ENCODE data around the gene SLC2A14. TPM values are rescaled to one million over a fixed set of nuclear protein-coding genes. Genes with fewer than 3 reads are reported as not detected.

The SLC2A14 gene
- total RNA-seq, 2 donors from 2014 or later: 10.7 TPM; not detected in 1

GRCh38 chr12:7781274-7781673, 91.4 kb downstream of the SLC2A14 start:
- 85% methylated on average over 3 of the region's 3 CpGs for WGBS
- TF ChIP-seq POLR2AphosphoS5 (IDR thresholded peaks at IDR 0.05) (no peak), POLR2A (IDR thresholded peaks at IDR 0.05) (no peak), CTCF (IDR thresholded peaks at IDR 0.05) (no peak)

GRCh38 chr12:7769999-7770398, 102.7 kb downstream of the SLC2A14 start:
- intact Hi-C loops (cut with DNase I): no loop called here
- WGBS: 77% methylated on average over 3 of the region's 3 CpGs
- Histone ChIP-seq H3K27me3 (replicated peaks; ENCODE audit: insufficient read depth) (no peaks in the 10 kb centered on the region), H3K36me3 (no peaks in the 10 kb centered on the region), H3K9me3 (no peaks in the 10 kb centered on the region), H3K4me1 (replicated peaks) (no peaks in the 10 kb centered on the region), H3K4me3 (no peak overlapping the region), H3K27ac (no peak overlapping the region)
- TF ChIP-seq POLR2AphosphoS5 (IDR thresholded peaks at IDR 0.05) (no peak), POLR2A (IDR thresholded peaks at IDR 0.05) (no peak), CTCF (IDR thresholded peaks at IDR 0.05) (no peak)
- no peak for DNase-seq (ENCODE audit: low spot score)

More at GRCh38 chr12:7781274-7781673, 91.4 kb downstream of the SLC2A14 start:
- Histone ChIP-seq H3K27me3 (replicated peaks; ENCODE audit: insufficient read depth) (no peaks in the 10 kb centered on the region), H3K4me1 (replicated peaks) (no peaks in the 10 kb centered on the region), H3K9me3 (no peaks in the 10 kb centered on the region), H3K27ac (no peak overlapping the region), H3K36me3 (no peaks in the 10 kb centered on the region), H3K4me3 (no peak overlapping the region)
- no peak for DNase-seq (ENCODE audit: low spot score)
- intact Hi-C loops (cut with DNase I): no loop called here

Small RNA genes within 50 kb of the gene (small RNA-seq; reads per million reads assigned to genes)
- 0 reads per million in 2 donors for gene RF00019

Other genes with a start within 250 kb of the SLC2A14 start
- not detected for gene APOBEC1, start 207.0 kb downstream of the SLC2A14 start, total RNA-seq
- gene GDF3, start 177.1 kb downstream of the SLC2A14 start, total RNA-seq: not detected
- gene DPPA3, start 161.5 kb downstream of the SLC2A14 start, total RNA-seq: 1 to 10 TPM in 1 of 2 donors, not detected in 1; 1.8 TPM
- 1 to 10 TPM in 1 of 2 donors, not detected in 1; 1.3 TPM for gene CLEC4C, start 125.5 kb downstream of the SLC2A14 start, total RNA-seq
- not detected for gene NANOGNB, start 107.7 kb downstream of the SLC2A14 start, total RNA-seq
- under 1 TPM; 0.05 to 0.23 TPM for gene NANOG, start 83.5 kb downstream of the SLC2A14 start, total RNA-seq
- gene SLC2A3, start 63.3 kb upstream of the SLC2A14 start, total RNA-seq: 10 to 100 TPM in 1 of 2 donors, 1 to 10 TPM in 1; 4.1 to 21.2 TPM
- 10 to 100 TPM; 15.4 to 27.8 TPM for gene FOXJ2, start 159.8 kb upstream of the SLC2A14 start, total RNA-seq
- gene C3AR1, start 193.4 kb upstream of the SLC2A14 start, total RNA-seq: 1 to 10 TPM; 1.5 to 3.4 TPM
- 10 to 100 TPM; 52.0 to 60.2 TPM for gene NECAP1, start 209.4 kb upstream of the SLC2A14 start, total RNA-seq